SK-N-SH (cell line): ENCODE measurements around the gene SPTBN1.

ENCODE experiments used
- EZH2phosphoT487 ChIP-seq: fragments of 200-600 bp; sonication (generic); IDR thresholded peaks from 2 replicates; pipeline ENCODE4 v1.6.1; 2017; ENCODE audit warnings: low read depth, mixed run types, mild to moderate bottlenecking, antibody characterized with exemption, moderate library complexity, borderline replicate concordance
- FOXM1 ChIP-seq: IDR thresholded peaks from 2 replicates; pipeline ENCODE4 v1.4.0; 2012; ENCODE audit warnings: low read depth, mild to moderate bottlenecking
- JUND ChIP-seq: IDR thresholded peaks from 2 replicates; pipeline ENCODE4 v1.4.0; 2012
- POLR2AphosphoS5 ChIP-seq: IDR thresholded peaks from 2 replicates; pipeline ENCODE4 v1.6.1; 2012; ENCODE audit warnings: low read depth, low read length
- RXRA ChIP-seq: IDR thresholded peaks from 2 replicates; pipeline ENCODE4 v1.4.0; 2012; ENCODE audit warnings: low read depth, mild to moderate bottlenecking, borderline replicate concordance
- TF ChIP-seq, protein P1 (sequence below): fragments of 200-600 bp; sonication (generic); IDR thresholded peaks from 2 replicates; pipeline ENCODE4 v1.6.1; 2017; ENCODE audit warnings: antibody characterized with exemption, mild to moderate bottlenecking, moderate library complexity
- TF ChIP-seq, protein P2 (sequence below): IDR thresholded peaks from 2 replicates; pipeline ENCODE4 v1.4.0; 2012; ENCODE audit warnings: low read depth, borderline replicate concordance
- TF ChIP-seq, protein P3 (sequence below): IDR thresholded peaks from 2 replicates; pipeline ENCODE4 v1.4.0; 2012; ENCODE audit warnings: low read depth

DNA sequence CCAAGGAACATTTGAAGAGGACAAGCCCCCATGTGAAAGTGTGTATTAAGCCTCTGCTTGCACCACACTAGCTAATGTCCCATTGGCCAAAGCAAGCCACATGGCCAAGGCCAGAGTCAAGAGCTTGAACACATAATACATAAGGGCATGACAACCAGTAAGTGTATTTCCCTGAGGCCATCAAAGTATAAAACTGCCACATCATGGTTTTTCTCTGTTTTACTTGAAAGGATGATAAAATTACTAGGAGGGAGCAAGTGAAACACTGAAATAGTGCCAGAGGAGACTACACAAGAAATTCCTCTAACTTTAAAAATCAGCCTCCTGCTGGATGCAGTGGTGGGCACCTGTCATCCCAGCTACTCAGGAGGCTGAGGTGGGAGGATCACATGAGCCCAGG lies 236.4 kb downstream of the SPTBN1 start:
- TF ChIP-seq, protein P1, sequence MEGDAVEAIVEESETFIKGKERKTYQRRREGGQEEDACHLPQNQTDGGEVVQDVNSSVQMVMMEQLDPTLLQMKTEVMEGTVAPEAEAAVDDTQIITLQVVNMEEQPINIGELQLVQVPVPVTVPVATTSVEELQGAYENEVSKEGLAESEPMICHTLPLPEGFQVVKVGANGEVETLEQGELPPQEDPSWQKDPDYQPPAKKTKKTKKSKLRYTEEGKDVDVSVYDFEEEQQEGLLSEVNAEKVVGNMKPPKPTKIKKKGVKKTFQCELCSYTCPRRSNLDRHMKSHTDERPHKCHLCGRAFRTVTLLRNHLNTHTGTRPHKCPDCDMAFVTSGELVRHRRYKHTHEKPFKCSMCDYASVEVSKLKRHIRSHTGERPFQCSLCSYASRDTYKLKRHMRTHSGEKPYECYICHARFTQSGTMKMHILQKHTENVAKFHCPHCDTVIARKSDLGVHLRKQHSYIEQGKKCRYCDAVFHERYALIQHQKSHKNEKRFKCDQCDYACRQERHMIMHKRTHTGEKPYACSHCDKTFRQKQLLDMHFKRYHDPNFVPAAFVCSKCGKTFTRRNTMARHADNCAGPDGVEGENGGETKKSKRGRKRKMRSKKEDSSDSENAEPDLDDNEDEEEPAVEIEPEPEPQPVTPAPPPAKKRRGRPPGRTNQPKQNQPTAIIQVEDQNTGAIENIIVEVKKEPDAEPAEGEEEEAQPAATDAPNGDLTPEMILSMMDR: no peak
- no peak for TF ChIP-seq JUND
- TF ChIP-seq POLR2AphosphoS5: no peak
- TF ChIP-seq, protein P2, sequence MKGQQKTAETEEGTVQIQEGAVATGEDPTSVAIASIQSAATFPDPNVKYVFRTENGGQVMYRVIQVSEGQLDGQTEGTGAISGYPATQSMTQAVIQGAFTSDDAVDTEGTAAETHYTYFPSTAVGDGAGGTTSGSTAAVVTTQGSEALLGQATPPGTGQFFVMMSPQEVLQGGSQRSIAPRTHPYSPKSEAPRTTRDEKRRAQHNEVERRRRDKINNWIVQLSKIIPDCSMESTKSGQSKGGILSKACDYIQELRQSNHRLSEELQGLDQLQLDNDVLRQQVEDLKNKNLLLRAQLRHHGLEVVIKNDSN: no peak
- TF ChIP-seq EZH2phosphoT487: no peak
- TF ChIP-seq, protein P3, sequence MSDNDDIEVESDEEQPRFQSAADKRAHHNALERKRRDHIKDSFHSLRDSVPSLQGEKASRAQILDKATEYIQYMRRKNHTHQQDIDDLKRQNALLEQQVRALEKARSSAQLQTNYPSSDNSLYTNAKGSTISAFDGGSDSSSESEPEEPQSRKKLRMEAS: no peak
- TF ChIP-seq RXRA: no peak
- no peak for TF ChIP-seq FOXM1
